Activated gamma-delta T cell (primary cell): Measurements from ENCODE around the gene CDK5R2.

Experiments used
- DNase-seq: peaks from one replicate; lab custom pipeline; 2025; lab: John Stamatoyannopoulos, UW

The CDK5R2 gene

DNA sequence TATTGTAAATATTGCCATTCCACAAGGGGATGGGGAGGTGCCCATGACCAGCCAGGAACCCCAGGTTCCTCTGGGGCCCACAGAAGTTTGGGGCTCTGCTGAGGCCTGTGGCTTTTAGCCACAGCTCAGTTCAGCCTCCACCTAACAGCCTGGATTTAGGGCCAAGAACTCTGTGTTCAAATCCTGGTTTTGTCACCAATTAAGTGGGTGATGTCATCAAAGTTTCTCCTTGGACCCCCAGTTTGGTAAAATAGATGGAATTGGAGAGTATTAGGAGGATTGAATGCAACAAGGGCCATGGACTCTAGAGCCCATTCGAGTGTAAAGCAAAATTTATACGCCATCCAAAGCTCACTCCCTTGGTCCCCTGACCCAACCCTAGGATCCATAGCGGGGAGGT, 28.7 kb downstream of the CDK5R2 start:
- DNase-seq, result no peak

DNA sequence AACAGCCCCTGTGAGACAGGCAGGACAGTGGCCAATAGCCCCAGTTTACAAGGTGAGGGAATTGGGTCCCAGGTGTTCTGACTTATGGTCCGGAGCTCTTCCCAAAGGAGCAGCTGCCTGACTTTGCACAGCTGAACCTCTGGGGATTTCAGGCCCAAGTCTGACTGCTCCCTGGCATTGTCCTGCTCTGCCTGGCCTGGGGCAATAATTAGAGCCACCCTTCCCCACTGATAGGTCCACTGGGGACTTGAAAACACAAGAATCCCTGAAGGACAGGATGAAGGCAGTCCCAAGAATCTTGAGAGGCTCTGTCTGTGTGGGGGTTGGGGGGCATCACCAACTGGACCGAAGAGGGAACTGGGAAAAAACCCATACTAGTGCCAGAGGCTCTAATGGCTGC, 29.2 kb downstream of the CDK5R2 start:
- DNase-seq, result no peak

DNA sequence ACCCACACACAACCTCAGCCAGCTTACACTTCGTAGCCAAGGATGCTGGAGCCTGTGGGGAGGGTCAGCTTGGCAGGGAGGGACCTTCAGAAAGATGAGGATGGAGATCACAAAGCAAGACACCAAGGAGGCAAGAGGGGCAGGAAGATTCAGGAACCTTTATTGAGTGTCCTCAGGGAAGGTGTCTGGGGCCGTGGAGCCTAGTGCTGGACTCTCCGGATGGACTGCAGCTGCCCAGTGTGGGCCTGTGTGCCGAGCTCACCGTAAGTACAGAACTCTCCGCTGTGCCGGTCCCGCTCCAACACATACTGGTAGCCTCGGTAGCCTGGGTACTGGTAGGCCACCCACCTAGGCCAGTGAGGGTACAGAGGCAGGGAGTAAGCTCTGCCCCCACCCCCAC, 30.6 kb downstream of the CDK5R2 start:
- DNase-seq, result no peak

DNA sequence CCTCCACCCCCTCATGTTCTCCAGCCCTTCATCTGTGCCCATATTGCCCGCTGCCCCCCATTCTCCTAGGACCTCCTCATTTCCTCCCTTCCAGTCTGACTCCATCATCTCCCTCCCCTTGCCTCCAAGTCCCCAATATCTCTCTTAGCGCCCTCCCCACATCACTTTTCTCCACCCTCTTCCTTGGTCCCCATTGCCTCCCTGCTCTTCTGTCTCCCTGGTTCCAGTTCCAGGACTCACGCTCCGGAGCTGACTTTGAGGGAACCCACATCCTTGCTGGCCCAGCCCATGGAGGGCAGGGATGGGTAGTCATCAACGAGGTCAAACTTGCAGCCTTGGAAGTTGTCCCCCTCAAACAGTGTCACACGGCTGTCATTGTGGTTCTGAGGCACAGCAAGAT, 31.1 kb downstream of the CDK5R2 start:
- DNase-seq, result no peak

DNA sequence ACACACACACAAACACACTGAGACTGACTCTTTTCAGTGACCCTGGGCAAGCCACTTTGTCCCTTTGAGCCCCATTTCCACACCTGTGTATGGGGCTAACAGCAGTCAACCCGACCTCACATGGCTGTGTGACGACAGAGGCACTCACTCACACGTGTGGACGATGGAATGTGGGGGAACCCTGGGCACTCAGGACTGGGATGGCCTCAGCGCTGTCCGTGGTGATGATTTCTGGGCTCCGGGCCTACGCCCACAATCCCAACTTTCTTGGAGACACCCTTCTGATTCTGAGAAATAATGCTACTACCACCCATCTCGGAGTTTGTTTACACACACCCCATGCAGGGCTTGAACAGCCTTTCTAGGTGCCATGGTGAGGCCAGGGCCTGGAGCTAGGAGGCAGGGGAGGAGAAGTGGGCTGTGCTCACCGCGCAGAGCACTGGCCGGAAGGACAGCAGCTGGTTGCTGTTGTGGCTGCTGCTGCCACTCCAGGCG, 32.3 kb downstream of the CDK5R2 start:
- DNase-seq, result no peak

DNA sequence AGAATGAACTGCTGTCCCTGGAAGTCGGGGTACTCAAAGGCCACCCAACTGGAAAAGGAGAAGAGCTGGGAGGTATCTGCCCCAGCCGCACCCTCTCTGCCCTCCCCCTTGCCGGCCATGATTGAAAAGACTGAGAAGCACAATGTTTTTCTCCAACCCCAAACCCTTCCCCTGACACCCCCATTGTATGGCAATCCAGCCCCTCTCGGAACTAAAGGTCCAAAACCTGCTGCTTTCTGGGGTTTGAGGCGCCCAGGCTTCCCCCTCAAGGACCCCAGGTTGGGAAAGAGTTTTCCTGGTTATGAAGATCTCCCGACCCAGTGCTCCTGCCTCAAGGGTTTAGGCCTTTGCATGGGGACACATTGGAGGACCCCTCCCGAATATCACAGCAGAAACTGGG, 32.7 kb downstream of the CDK5R2 start:
- DNase-seq, result no peak

DNA sequence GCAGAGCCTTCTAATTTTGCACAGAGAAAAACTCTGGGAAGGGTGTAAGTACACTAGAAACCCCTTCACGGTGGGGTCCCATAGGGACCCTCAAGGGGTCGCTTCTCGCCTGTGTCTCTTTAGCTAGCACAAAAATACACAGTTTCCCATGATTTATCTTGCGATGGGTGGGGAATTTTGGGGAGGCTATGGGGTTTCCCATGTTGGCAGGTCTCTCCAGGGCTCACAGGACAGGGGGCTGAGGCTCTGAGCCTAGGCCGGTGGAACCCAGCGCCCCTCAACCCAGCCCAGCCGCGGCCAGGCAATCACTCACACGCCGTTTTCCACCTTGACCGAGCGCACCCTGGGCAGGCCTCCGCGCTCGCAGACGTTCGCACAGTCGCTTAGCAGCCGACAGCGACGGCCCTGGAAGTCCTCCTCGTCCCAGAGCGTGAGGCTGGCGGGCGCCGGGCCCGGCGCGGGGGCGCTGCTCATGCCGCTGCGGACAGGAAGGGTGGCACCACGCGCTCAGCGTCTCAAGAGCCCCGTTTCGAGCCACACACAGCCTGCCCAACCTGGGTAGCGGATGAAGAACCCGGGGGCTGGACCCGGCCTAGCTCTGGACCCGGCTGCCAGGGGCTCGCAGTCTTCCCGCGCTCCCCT, 33.4 kb downstream of the CDK5R2 start:
- DNase-seq, result no peak

DNA sequence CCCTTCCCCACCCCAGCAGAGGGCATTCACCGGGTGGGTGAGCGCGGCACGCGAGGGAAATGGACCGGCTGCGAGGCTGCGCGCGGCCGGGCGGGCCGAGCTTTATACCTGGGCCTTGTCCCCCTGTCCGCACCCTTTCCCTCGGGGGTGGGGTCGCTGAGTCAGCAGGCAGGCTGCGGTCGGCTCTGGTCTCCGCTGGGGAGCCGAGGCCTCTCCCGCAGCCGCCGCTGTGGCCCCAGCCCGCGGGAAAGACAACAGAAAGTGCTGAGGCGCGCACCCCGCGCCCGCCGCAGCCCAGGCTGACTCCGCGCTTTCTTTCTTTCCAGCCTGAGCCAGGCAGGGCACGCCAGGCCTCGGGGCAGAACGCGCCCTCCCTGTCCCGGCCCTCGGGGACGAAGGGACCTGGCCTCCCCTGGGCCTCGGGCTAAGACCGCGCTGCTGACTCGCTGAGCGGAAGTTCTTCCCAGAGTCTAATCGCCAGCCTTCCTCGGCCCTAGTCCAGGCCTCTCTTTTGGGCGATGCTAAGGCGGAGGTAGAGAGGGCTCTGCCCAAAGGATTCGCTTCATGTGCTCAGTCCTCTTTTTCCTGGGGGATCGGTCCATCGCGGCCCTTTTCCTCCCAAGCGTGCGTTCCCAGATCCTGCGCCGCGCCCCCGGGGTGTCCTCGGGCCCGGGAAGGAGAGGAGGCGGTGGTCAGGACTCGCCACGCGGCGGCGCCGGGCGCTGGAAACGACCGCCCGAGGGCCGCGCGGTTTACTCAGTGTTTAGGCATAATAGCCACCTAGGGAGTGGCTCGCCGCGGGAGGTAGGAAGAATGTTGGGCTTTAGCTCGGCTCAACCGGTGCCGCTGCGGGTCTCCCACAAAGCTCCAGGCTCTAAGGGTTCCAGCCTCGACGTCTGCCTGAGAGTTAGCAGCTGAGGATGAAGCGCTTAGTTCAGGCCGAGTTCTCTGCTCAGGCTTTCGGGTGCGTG, 34.2 kb downstream of the CDK5R2 start, which contains the start of gene CRYBA2:
CRYBA2 (minus strand) TSS at position 78 of the 971 bp plus-strand sequence. CDS start 246 bp downstream, outside the sequence.
- no peak for DNase-seq

DNA sequence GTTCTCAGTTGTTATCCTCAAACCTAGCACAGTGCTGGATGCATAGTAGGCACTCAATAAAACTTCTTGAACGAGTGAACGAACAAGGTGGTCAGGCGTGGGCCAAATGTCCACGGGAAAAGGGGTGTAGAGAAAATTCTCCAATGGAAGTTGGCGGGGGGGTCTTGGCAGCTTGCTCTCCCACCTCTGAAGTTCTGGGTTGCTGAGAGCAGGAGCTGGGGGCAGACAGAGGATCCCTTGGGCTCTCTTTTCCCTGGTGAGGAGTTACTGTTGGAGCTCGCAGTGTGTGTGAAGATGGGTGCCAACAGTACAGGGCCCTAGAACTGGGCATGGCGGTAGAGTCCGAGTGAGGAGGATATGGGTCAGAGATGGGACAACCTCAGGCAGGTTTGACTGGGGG, 36.1 kb downstream of the CDK5R2 start:
- no peak for DNase-seq

DNA sequence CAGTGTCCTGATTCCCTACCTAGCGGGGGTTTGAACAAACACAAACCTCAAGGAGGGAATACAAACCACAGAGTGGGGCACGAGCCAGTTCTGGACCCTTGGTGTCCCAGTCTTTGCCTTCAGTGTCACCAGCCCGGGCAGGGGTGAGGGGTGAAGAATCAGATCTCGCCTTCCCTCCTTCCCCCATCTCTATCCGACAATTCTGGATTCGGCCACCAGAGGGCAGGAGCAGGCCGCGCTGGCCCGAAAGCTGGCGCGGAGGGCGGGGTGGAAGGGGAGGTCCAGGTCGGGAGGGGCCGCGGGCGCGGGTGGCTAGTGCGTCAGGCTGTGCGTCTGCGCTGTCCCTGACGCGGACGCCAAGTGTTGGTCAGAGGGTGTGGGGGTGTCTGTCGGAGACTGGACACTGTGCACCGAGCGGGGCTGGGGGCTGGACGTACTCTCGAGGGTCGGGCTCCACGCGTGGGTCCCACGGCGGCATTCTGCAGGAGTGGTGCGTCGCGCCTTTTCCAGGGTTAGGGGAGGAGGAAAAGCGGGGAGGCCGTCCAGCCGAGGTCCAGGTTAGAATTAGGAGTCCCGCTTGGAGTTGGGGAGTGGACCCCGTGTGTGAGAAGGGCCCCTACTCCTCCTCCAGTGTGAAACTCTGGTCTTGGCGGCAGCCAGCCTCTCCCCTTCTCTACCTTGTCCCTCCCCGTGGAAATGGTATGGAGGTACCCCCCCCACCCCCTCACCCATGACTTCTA, 36.7 kb downstream of the CDK5R2 start:
- DNase-seq, result no peak

DNA sequence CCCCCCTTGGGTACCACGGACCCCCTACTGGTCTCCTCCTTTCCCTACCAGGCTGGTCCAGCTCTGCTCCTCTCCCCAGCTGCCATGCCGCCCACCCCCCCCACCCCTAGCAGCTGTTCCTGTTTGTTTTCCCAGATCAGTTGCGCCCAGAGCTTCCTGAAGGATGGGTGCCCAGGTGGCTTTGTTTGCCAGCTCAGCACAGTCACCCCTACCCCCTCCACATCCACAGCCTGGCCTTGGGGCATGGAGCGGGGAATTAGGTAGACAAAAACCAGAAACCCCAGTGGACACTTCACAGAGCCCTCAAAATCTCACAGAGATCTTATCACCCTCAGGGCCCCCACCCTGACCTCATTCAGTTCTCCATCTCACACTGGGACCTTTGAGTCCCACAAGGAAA, 37.5 kb downstream of the CDK5R2 start:
- no peak for DNase-seq

DNA sequence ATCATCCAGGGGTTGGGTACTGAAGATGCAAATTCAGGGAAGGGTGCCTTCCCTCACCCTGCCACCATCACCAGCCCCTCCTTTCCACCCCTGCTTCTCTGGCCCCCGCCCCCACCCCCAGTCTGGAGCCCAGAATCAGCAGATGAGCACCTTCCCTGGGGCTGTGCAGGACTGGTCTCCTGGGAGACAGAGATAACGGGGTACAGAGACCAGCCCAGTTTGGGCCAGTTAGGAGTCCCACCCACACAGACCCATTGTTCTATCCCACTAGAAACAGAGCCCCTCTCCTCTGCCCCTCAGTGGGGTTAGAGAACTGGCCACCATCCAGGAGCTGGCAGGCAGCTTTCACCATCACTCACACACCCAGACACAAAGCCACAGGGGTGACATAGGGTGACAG, 38.3 kb downstream of the CDK5R2 start:
- DNase-seq, result no peak

DNA sequence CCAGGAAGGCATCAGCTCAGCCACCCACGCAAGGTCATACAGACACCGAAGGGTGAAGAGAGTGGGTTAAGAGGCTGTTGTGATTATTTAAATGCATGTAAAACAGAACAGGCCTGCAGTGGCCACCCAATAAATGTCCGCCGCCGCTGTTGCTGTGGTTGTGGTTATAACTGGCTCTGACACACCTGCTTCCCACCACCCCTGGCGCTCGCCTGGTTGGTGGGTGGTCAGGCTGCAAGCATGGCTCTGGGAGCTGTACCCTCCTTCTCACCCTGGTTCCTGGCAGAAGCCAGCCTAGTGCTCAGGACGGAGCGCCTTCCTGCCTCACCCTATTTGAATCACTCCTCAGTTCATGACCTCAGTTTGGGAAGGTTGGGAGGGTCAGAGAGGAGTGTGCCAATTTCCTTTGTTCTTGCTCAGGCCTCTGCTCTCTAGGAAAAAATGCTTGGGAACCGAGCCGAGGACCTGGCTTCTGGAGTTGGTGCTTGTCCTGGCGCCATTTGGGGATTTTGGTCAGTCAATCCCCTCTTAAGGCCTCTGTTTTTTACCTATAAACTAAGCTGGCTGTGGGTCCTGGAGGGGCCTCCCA, 39.0 kb downstream of the CDK5R2 start:
- no peak for DNase-seq

DNA sequence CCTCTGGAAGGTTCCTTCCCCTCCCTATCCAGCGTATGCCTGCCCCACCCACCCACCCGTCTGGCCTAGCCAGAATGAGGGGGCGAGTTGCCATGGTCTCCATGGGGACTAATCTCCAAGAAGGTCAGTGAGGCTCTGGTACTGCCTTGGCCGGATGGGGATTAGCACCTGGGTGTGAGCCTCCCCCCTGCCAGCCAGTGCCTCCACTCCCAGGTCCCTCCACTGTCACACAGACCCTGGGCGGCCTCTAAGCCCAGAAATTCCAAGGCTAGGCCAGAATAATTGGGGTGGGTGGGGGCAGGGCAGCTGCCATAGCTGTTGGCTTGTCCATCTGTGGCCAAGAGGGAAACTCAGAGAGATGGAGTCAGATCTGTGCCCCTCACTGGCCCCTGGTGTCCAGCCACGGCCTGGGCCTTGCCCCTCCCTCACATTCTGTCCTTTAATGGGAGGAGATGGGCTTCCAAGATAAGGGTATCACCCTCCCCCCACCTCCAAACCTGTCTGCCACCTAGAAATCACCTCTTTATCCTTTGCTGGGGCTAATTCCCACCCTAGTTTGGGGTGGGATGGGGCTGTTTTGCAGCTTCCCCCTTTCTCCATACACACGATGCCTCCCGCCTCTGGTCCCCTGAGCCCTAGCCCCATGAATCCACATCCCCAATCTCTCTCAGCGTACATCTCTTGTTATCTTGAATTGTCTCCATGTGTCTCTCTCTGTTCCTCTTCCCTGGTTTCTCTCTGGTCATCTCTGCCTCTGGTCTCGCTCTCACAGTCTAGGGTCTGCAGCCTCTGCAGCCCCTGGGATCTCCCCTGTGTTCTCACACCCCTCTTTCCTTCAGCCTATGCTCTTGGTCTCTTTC, 39.8 kb downstream of the CDK5R2 start:
- no peak for DNase-seq

DNA sequence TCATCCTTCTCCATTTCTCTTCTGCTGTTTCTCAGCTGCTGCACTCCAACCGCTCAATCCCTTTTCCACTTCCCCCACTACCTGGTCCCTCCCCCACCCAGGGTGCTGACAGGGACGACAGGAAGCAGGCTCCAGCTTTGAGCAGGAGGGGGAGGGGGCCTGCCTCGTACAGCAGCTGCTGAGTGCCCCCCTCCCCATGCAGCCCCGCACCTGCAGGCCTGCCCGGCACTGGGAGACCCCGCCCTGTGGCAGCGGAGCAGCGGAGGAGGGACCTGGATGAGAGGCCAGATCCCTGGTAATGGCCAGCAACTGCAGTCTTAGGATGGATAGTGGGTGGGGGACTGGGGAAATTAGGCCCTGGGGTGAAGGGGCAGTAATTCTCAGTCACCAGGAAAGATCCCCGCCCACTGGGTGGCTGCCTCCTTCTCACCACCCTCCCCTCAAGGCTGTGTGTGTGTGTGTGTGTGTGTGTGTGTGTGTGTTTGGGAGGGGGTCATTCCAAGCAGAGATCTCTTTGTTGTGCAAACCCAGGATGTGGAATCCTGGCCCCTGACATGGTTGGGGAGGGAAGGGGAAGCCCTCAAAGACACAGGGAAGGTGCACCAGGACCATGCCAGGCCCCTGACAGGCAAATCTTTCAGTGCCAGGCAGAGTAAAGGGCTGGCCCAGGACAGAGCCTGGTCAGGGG, 40.6 kb downstream of the CDK5R2 start:
- no peak for DNase-seq

DNA sequence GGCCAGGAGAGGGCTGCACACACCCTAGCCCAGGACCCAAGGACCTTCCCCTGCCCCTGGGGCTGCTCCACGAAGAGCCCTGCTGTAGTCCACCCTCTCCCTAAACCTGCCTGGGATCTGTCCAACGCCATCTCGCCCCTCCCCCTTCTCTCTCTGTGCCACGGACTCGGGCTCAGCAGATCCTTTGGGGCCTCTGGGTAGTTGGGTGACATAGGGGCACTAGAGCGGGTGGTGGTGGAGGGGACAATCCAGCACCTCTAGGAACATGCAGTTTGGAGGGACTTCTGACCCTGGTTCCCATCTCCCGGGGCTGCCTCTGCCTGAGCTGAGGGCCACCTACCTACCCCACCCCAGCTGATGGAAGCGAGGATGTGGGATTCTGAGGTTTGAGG, 41.1 kb downstream of the CDK5R2 start:
- DNase-seq, result no peak

DNA sequence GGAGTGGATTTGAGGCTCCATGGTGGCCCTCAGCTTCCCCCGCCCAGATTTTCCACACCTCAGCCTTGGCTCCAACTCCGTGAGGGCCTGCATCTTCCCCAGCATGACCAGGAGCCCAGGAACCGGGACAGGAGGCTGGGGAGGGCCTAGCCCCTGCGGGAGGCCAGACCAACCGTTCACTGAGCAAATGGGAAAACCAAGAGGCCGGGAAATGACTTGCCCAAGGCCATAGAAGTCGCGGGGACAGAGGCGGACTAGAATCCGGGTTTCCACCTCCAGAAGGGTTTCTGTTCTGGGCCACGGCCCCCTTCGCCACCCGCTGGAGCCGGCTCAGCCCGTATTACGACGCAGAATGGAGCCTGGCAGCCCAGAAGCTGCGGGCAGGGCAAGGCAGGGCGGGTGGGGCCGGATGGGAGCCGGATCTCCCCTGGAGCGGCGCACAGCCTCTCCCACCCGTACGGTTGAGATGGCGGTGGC, 41.7 kb downstream of the CDK5R2 start:
- DNase-seq, result no peak

DNA sequence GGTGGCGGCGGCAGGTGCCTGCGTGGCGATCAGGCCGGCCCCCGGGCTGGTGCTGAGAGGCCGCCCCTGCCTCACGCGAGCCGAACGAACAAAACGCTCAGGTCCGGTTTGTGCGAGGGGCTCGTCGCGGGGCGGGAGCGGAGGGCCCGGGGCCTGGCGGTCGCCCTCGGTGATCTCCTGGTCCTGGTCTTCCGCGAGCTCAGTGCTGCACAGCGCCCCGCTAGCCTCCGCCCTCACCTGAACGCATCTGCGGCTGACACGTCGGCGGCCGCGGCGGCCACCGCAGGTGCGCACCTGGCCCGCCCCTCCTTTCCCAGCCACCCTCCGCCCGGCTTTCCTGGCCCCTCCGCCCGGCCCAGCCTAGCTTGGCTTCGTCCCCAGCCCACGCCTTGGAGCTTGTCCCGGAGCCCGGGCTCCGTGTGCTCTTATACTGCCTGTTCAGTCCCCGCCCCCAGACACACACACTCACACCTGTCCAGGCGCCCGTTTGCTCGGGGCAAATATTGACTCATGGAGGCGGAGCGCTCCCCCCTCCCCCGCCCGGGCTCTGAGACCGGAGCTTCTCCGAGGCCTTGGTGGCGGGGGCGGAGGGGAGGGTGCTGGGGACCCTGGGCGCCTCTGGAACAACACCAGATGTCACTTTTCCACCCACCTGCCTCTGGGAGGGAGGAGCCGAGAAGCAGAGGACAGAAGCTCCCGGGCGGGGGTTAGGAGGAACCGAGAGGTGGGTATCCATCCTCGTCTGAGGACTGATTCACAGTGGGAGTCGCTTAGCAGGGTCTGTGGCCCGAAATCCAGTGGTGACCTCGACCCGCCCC, 42.3 kb downstream of the CDK5R2 start:
- DNase-seq, result no peak
